Neural cell (in vitro differentiated cells): Measurements from ENCODE around the gene PHF2. TPM values are rescaled to one million over a fixed set of nuclear protein-coding genes. Genes with fewer than 3 reads are reported as not detected.

Experiments used
- H2AFZ ChIP-seq: fragments of 200-600, 300-800 bp; sonication (generic), shearing (Covaris generic); 2 replicates; pipeline ENCODE4 v1.6.0; 2014; ENCODE audit warnings: low read depth, mild to moderate bottlenecking, antibody characterized with exemption, low read length, moderate library complexity
- H3F3A ChIP-seq: fragments of 200-600 bp; shearing (Covaris generic); 2 replicates; pipeline ENCODE4 v1.6.1; 2016; ENCODE audit warnings: mild to moderate bottlenecking, moderate library complexity, mixed read lengths, antibody characterized with exemption, low read length; ENCODE audit not compliant: insufficient read depth, poor library complexity, severe bottlenecking
- H3K27ac ChIP-seq: fragments of 200-600, 300-800 bp; sonication (generic), shearing (Covaris generic); 2 replicates; pipeline ENCODE4 v1.5.1; 2014; ENCODE audit warnings: mild to moderate bottlenecking, low read length, moderate library complexity
- H3K27me3 ChIP-seq: fragments of 300-800, 200-600 bp; sonication (generic), shearing (Covaris generic); 2 replicates; pipeline ENCODE4 v1.6.0; 2014; ENCODE audit warnings: mild to moderate bottlenecking, low read depth, low read length, moderate library complexity; ENCODE audit not compliant: insufficient read depth
- H3K36me3 ChIP-seq: fragments of 300-800, 200-600 bp; sonication (generic), shearing (Covaris generic); 2 replicates; pipeline ENCODE4 v1.5.1; 2014; ENCODE audit warnings: mild to moderate bottlenecking, antibody characterized with exemption, low read length, moderate library complexity; ENCODE audit not compliant: insufficient read depth
- H3K4me2 ChIP-seq: fragments of 300-800, 200-600 bp; sonication (generic), shearing (Covaris generic); 2 replicates; pipeline ENCODE4 v1.6.0; 2014; ENCODE audit warnings: mild to moderate bottlenecking, low read length
- H3K4me3 ChIP-seq: fragments of 300-800, 200-600 bp; sonication (generic), shearing (Covaris generic); 2 replicates; pipeline ENCODE4 v1.5.1; 2014; ENCODE audit warnings: mild to moderate bottlenecking, low read length, moderate library complexity
- H3K79me2 ChIP-seq: fragments of 200-600 bp; shearing (Covaris generic); replicated peaks from 2 replicates; pipeline ENCODE4 v1.6.0; 2014; ENCODE audit warnings: mild to moderate bottlenecking, low read length, moderate library complexity; ENCODE audit not compliant: insufficient read depth
- H3K9ac ChIP-seq: fragments of 300-800, 200-600 bp; sonication (generic), shearing (Covaris generic); 2 replicates; pipeline ENCODE4 v1.6.1; 2016; ENCODE audit warnings: mild to moderate bottlenecking, low read length, mixed read lengths
- H3K9me2 ChIP-seq: fragments of 200-600 bp; shearing (Covaris generic); 2 replicates; pipeline ENCODE4 v1.6.1; 2016; ENCODE audit warnings: mild to moderate bottlenecking, low read length, mixed read lengths; ENCODE audit not compliant: insufficient read depth
- H3K9me3 ChIP-seq: fragments of 200-600, 300-800 bp; sonication (generic), shearing (Covaris generic); 2 replicates; pipeline ENCODE4 v1.6.1; 2016; ENCODE audit warnings: mild to moderate bottlenecking, mixed run types, low read length, moderate library complexity, mixed read lengths
- H4K20me1 ChIP-seq: fragments of 200-600 bp; shearing (Covaris generic); 2 replicates; pipeline ENCODE4 v1.6.1; 2016; ENCODE audit warnings: mild to moderate bottlenecking, mixed run types; ENCODE audit not compliant: insufficient read depth
- EP300 ChIP-seq: fragments of 450-650 bp; conservative IDR thresholded peaks from 2 replicates; pipeline ENCODE4 v1.6.1; 2014; ENCODE audit warnings: antibody characterized with exemption, mild to moderate bottlenecking, moderate library complexity; ENCODE audit not compliant: poor library complexity, severe bottlenecking
- EZH2 ChIP-seq: fragments of 200-600, 300-800 bp; shearing (Covaris generic), sonication (generic); IDR thresholded peaks from 2 replicates; pipeline ENCODE4 v1.6.1; 2014; ENCODE audit warnings: antibody characterized with exemption, low read length, borderline replicate concordance, mild to moderate bottlenecking; ENCODE audit not compliant: insufficient read depth, poor library complexity, severe bottlenecking
- MXI1 ChIP-seq: fragments of 450-650 bp; conservative IDR thresholded peaks from 2 replicates; pipeline ENCODE4 v1.6.1; 2014; ENCODE audit warnings: antibody characterized with exemption, mild to moderate bottlenecking; ENCODE audit not compliant: poor library complexity, severe bottlenecking
- POLR2AphosphoS5 ChIP-seq: IDR thresholded peaks from 2 replicates; pipeline ENCODE4 v1.6.1; 2012
- RAD21 ChIP-seq: fragments of 450-650 bp; conservative IDR thresholded peaks from 2 replicates; pipeline ENCODE4 v1.6.1; 2014; ENCODE audit warnings: antibody characterized with exemption, mild to moderate bottlenecking, moderate library complexity
- SMC3 ChIP-seq: fragments of 450-650 bp; conservative IDR thresholded peaks from 2 replicates; pipeline ENCODE4 v1.6.1; 2014; ENCODE audit warnings: antibody characterized with exemption, mild to moderate bottlenecking, moderate library complexity; ENCODE audit not compliant: poor library complexity
- TAF1 ChIP-seq: IDR thresholded peaks from 2 replicates; pipeline ENCODE4 v1.6.1; 2012; ENCODE audit warnings: low read depth
- polyA plus RNA-seq: library from polyadenylated mRNA; depleted of rRNA; stranded (reverse); fragments of >200 nt; gene quantifications from 2 replicates; pipeline ENCODE4 v1.2.3, GENCODE V29; 2014
- TF ChIP-seq, protein P1 (sequence below): IDR thresholded peaks from 2 replicates; pipeline ENCODE4 v1.6.1; 2012; ENCODE audit warnings: borderline replicate concordance
- TF ChIP-seq, protein P2 (sequence below): fragments of 450-650 bp; IDR thresholded peaks from 2 replicates; pipeline ENCODE4 v1.5.1; 2014; ENCODE audit warnings: antibody characterized with exemption, mild to moderate bottlenecking, moderate library complexity; ENCODE audit not compliant: poor library complexity, severe bottlenecking

PHF2 gene
- polyA plus RNA-seq, 1 donor from 2014 or later, result 42.4 TPM

DNA sequence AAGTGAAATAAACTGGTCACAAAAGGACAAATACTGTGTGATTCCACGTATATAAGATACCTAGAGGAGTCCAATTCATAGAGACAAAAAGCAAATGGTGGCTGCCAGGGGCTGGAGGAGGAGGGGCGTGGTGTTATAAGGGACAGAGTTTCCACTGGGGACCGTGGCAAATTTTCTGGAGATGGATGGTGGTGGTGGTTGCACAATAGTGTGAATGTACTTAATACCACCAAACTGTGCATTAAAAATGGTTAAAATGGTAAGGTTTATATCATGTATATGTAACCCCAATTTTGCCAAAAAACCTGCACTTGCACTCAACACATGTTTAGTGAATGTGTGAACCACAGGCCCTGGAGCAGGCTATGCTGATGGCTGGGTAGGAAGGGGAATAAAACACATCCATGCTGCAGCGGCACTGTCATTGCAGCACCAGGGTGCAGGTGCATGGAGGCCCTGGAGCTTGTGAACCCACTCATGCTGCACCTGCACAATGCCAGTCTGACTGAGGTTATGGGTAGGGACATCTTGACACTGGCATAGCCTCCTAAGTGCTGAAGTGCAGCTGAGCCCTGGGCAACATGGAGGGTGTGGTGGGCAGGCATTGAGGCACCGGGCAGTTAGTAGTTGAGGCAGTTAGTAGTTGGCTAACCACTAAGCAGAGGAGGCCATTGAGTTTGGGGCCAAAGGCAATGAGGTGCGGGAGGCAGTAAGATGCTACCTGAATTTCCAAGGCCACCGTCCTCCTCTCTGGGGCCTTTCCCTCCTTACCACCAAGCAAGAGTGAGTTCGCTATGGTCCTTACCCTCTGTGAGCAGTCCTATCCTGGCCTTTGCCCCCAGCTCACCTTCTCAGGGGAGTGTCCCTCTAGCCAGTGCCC, 3.5 kb upstream of the PHF2 start:
- H3K4me3 ChIP-seq, result no peak overlapping the region
- H3K27ac ChIP-seq, result no peak overlapping the region
- no peaks in the 10 kb centered on the region for H4K20me1 ChIP-seq
- H3K36me3 ChIP-seq, result no peaks in the 10 kb centered on the region
- H3F3A ChIP-seq, result no peaks in the 10 kb centered on the region
- no peak overlapping the region for H2AFZ ChIP-seq
- no peaks in the 10 kb centered on the region for H3K9me3 ChIP-seq
- no peaks in the 10 kb centered on the region for H3K27me3 ChIP-seq
- TF ChIP-seq EP300 (no peak), POLR2AphosphoS5 (no peak), MXI1 (no peak), SMC3 (no peak), EZH2 (no peak), RAD21 (no peak), TAF1 (no peak)
- TF ChIP-seq, protein P1, sequence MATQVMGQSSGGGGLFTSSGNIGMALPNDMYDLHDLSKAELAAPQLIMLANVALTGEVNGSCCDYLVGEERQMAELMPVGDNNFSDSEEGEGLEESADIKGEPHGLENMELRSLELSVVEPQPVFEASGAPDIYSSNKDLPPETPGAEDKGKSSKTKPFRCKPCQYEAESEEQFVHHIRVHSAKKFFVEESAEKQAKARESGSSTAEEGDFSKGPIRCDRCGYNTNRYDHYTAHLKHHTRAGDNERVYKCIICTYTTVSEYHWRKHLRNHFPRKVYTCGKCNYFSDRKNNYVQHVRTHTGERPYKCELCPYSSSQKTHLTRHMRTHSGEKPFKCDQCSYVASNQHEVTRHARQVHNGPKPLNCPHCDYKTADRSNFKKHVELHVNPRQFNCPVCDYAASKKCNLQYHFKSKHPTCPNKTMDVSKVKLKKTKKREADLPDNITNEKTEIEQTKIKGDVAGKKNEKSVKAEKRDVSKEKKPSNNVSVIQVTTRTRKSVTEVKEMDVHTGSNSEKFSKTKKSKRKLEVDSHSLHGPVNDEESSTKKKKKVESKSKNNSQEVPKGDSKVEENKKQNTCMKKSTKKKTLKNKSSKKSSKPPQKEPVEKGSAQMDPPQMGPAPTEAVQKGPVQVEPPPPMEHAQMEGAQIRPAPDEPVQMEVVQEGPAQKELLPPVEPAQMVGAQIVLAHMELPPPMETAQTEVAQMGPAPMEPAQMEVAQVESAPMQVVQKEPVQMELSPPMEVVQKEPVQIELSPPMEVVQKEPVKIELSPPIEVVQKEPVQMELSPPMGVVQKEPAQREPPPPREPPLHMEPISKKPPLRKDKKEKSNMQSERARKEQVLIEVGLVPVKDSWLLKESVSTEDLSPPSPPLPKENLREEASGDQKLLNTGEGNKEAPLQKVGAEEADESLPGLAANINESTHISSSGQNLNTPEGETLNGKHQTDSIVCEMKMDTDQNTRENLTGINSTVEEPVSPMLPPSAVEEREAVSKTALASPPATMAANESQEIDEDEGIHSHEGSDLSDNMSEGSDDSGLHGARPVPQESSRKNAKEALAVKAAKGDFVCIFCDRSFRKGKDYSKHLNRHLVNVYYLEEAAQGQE, result no peak
- TF ChIP-seq, protein P2, sequence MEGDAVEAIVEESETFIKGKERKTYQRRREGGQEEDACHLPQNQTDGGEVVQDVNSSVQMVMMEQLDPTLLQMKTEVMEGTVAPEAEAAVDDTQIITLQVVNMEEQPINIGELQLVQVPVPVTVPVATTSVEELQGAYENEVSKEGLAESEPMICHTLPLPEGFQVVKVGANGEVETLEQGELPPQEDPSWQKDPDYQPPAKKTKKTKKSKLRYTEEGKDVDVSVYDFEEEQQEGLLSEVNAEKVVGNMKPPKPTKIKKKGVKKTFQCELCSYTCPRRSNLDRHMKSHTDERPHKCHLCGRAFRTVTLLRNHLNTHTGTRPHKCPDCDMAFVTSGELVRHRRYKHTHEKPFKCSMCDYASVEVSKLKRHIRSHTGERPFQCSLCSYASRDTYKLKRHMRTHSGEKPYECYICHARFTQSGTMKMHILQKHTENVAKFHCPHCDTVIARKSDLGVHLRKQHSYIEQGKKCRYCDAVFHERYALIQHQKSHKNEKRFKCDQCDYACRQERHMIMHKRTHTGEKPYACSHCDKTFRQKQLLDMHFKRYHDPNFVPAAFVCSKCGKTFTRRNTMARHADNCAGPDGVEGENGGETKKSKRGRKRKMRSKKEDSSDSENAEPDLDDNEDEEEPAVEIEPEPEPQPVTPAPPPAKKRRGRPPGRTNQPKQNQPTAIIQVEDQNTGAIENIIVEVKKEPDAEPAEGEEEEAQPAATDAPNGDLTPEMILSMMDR, result no peak
- H3K9ac ChIP-seq, result no peak overlapping the region
- H3K9me2 ChIP-seq, result no peaks in the 10 kb centered on the region
- H3K4me2 ChIP-seq, result no peak overlapping the region
- peaks cover 25% of the 10 kb centered on the region for H3K79me2 ChIP-seq

DNA sequence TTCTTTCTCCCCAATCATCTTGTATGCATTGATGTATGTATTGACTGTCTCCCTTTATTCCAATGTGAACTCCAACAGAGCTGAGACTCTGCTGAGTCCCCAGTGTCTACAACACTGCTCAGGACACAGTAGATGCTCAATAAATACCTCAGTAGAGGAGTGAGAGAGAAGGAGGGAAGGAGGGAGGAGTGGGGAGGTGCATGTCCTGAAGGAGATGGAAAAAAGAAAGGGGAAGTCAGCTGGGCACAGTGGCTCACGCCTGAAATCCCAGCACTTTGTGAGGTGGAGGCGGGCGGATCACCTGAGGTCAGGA, 2.9 kb upstream of the PHF2 start:
- H3K27me3 ChIP-seq, result no peaks in the 10 kb centered on the region
- H3K9me2 ChIP-seq, result no peaks in the 10 kb centered on the region
- peaks cover 31% of the 10 kb centered on the region for H3K79me2 ChIP-seq
- TF ChIP-seq POLR2AphosphoS5, result no peak
- no peak for TF ChIP-seq EZH2
- TF ChIP-seq, protein P1, result no peak
- TF ChIP-seq, protein P2, result no peak
- TF ChIP-seq RAD21, result no peak
- no peak for TF ChIP-seq TAF1
- no peak for TF ChIP-seq SMC3
- no peak for TF ChIP-seq EP300
- no peak for TF ChIP-seq MXI1
- H4K20me1 ChIP-seq, result no peaks in the 10 kb centered on the region
- H3K4me3 ChIP-seq, result no peak overlapping the region
- no peaks in the 10 kb centered on the region for H3F3A ChIP-seq
- no peaks in the 10 kb centered on the region for H3K9me3 ChIP-seq
- no peak overlapping the region for H3K4me2 ChIP-seq
- H3K27ac ChIP-seq, result no peak overlapping the region
- H3K36me3 ChIP-seq, result no peaks in the 10 kb centered on the region
- no peak overlapping the region for H3K9ac ChIP-seq
- no peak overlapping the region for H2AFZ ChIP-seq
